Upper lobe of left lung (tissue), 4 donors: ENCODE results near the gene SYT12.

Experiments used
- CTCF ChIP-seq, 6 experiments: fragments of 450-650 bp in 4 of 6; fragments of 200-600 bp in 2 of 6; sonication (generic) in 2 of 6; IDR thresholded peaks; one replicate each; pipeline ENCODE4 v1.5.1; 2016 to 2019; ENCODE audit warnings: antibody characterized with exemption in 6 of 6
- EP300 ChIP-seq, 4 donors: sonication (generic); formaldehyde crosslinking; IDR thresholded peaks; one replicate each; pipeline ENCODE4 v1.5.1; 2017; ENCODE audit warnings: antibody characterized with exemption in 4 of 4, control low read depth in 2 of 4
- POLR2A ChIP-seq, 4 donors: fragments of 450-650 bp; IDR thresholded peaks; one replicate each; pipeline ENCODE4 v1.5.1; 2016 to 2017; ENCODE audit warnings: antibody characterized with exemption in 4 of 4, mild to moderate bottlenecking in 2 of 4
- POLR2AphosphoS5 ChIP-seq, 2 donors: sonication (generic); formaldehyde crosslinking; IDR thresholded peaks; one replicate each; pipeline ENCODE4 v1.5.1; 2017; ENCODE audit warnings: antibody characterized with exemption in 2 of 2

- TF ChIP-seq CTCF (IDR thresholded peaks at IDR 0.05) (no peak), POLR2AphosphoS5 (IDR thresholded peaks at IDR 0.05) (no peak), EP300 (IDR thresholded peaks at IDR 0.05) (no peak), POLR2A (IDR thresholded peaks at IDR 0.05) (no peak)
Measured at GRCh38 chr11:67083786-67084366, 60.9 kb downstream of the SYT12 start.
